GM23338 (cell line): Measurements from ENCODE around the gene NUDC. TPM values are rescaled to one million over a fixed set of nuclear protein-coding genes. Genes with fewer than 3 reads are reported as not detected.

Experiments used
- CREB1 ChIP-seq: fragments of 250-450 bp; sonication (Bioruptor Pico); IDR thresholded peaks from 2 replicates; pipeline ENCODE4 v1.5.0; 2020; ENCODE audit warnings: low read depth, mild to moderate bottlenecking, moderate library complexity
- CTCF ChIP-seq, 2 experiments: fragments of 200-600 bp in 1 of 2; sonication (generic) in 1 of 2; conservative IDR thresholded peaks; 2 replicates each; pipeline versions ENCODE4 v1.5.1 to v1.6.1; 2016 to 2017; ENCODE audit warnings: antibody characterized with exemption in 2 of 2, low read depth in 2 of 2, mild to moderate bottlenecking in 2 of 2, moderate library complexity in 1 of 2
- EZH2 ChIP-seq: fragments of 200-600 bp; sonication (generic); IDR thresholded peaks from one replicate; pipeline ENCODE4 v1.8.0; 2017; ENCODE audit warnings: antibody characterized with exemption, mild to moderate bottlenecking, low read depth; ENCODE audit not compliant: unreplicated experiment
- EZH2phosphoT487 ChIP-seq: fragments of 200-600 bp; sonication (generic); IDR thresholded peaks from one replicate; pipeline ENCODE4 v1.8.1; 2018; ENCODE audit warnings: antibody characterized with exemption; ENCODE audit not compliant: unreplicated experiment
- NANOG ChIP-seq: IDR thresholded peaks from 2 replicates; pipeline ENCODE4 v1.6.1; 2016; ENCODE audit warnings: antibody characterized with exemption, borderline replicate concordance
- POLR2AphosphoS5 ChIP-seq: IDR thresholded peaks from 2 replicates; pipeline ENCODE4 v1.6.1; 2016; ENCODE audit warnings: antibody characterized with exemption, low read depth
- REST ChIP-seq: IDR thresholded peaks from one replicate; pipeline ENCODE4 v1.6.1; 2018; ENCODE audit warnings: antibody characterized with exemption; ENCODE audit not compliant: unreplicated experiment
- STAT1 ChIP-seq: IDR thresholded peaks from one replicate; pipeline ENCODE4 v1.6.1; 2016; ENCODE audit warnings: antibody characterized with exemption; ENCODE audit not compliant: unreplicated experiment
- ZNF114 ChIP-seq: fragments of 250-450 bp; sonication (Bioruptor Pico); IDR thresholded peaks from 2 replicates; pipeline ENCODE4 v1.5.0; 2020; ENCODE audit warnings: mild to moderate bottlenecking, moderate library complexity
- ZNF462 ChIP-seq: fragments of 250-450 bp; sonication (Bioruptor Pico); IDR thresholded peaks from 2 replicates; pipeline ENCODE4 v1.5.0; 2020; ENCODE audit warnings: mild to moderate bottlenecking, moderate library complexity
- polyA plus RNA-seq: library from polyadenylated mRNA; unstranded; fragments of >200 nt; fragmentation: Nextera tagmentation; extraction: Ambion mirVana; gene quantifications from 2 replicates; pipeline ENCODE4 v1.2.1, GENCODE V29; 2016
- total RNA-seq: library from RNA; depleted of rRNA; stranded (reverse); fragments of >200 nt; shearing (Covaris generic); gene quantifications from 2 replicates; pipeline ENCODE4 v1.2.3, GENCODE V29; 2014; rRNA removed

The NUDC gene
- total and polyA plus RNA-seq, 2 experiments from 2014 or later: 96.2 to 224 TPM

GRCh38 chr1:26996024-26996423, 74.5 kb downstream of the NUDC start (continued):
- no peak for TF ChIP-seq ZNF462 (CRISPR knock-in tag)
- TF ChIP-seq EZH2phosphoT487: no peak
- no peak for TF ChIP-seq CTCF (conservative IDR thresholded peaks at IDR 0.05; ENCODE audit: low read depth in 2 of 2)
- TF ChIP-seq REST: no peak
- TF ChIP-seq EZH2: no peak
- no peak for TF ChIP-seq STAT1
- TF ChIP-seq CREB1 (CRISPR knock-in tag): no peak
- TF ChIP-seq POLR2AphosphoS5: no peak
- TF ChIP-seq NANOG: no peak
- no peak for TF ChIP-seq ZNF114 (CRISPR knock-in tag)

Other genes with a start within 250 kb of the NUDC start
- 82.1 and 104 TPM in 2 replicates for gene ARID1A, start 225.7 kb upstream of the NUDC start, total RNA-seq
- 50.0 and 62.6 TPM in 2 replicates for gene ARID1A, start 225.7 kb upstream of the NUDC start, polyA plus RNA-seq
- 11.7 and 12.6 TPM in 2 replicates for gene PIGV, start 133.8 kb upstream of the NUDC start, total RNA-seq
- gene PIGV, start 133.8 kb upstream of the NUDC start, polyA plus RNA-seq: 3.8 and 4.5 TPM in 2 replicates
- gene ZDHHC18, start 95.1 kb upstream of the NUDC start, total RNA-seq: 15.5 and 26.8 TPM in 2 replicates
- gene ZDHHC18, start 95.1 kb upstream of the NUDC start, polyA plus RNA-seq: 5.6 and 6.3 TPM in 2 replicates
- 2.6 and 4.1 TPM in 2 replicates for gene SFN, start 58.6 kb upstream of the NUDC start, total RNA-seq
- gene SFN, start 58.6 kb upstream of the NUDC start, polyA plus RNA-seq: 1.8 and 3.6 TPM in 2 replicates
- gene GPN2, start 31.5 kb upstream of the NUDC start, total RNA-seq: 10.1 and 13.8 TPM in 2 replicates
- 18.2 and 19.4 TPM in 2 replicates for gene GPN2, start 31.5 kb upstream of the NUDC start, polyA plus RNA-seq
- 10.5 and 15.6 TPM in 2 replicates for gene GPATCH3, start 21.3 kb upstream of the NUDC start, total RNA-seq
- 9.8 and 13.0 TPM in 2 replicates for gene GPATCH3, start 21.3 kb upstream of the NUDC start, polyA plus RNA-seq
- not detected in 2 replicates for gene NR0B2, start 7.8 kb upstream of the NUDC start, total RNA-seq
- 0.18 TPM in 1 of 2 replicates, not detected in the other for gene NR0B2, start 7.8 kb upstream of the NUDC start, polyA plus RNA-seq
- gene KDF1, start 38.7 kb downstream of the NUDC start, total RNA-seq: 18.0 and 21.1 TPM in 2 replicates
- gene KDF1, start 38.7 kb downstream of the NUDC start, polyA plus RNA-seq: 13.6 and 17.4 TPM in 2 replicates
- gene TRNP1, start 71.9 kb downstream of the NUDC start, total RNA-seq: 54.3 and 69.3 TPM in 2 replicates
- gene TRNP1, start 71.9 kb downstream of the NUDC start, polyA plus RNA-seq: 21.2 and 29.4 TPM in 2 replicates
- gene TENT5B, start 91.1 kb downstream of the NUDC start, total RNA-seq: 160 and 170 TPM in 2 replicates
- 69.1 and 78.0 TPM in 2 replicates for gene TENT5B, start 91.1 kb downstream of the NUDC start, polyA plus RNA-seq
- gene SLC9A1, start 233.4 kb downstream of the NUDC start, total RNA-seq: 22.3 and 23.3 TPM in 2 replicates
- gene SLC9A1, start 233.4 kb downstream of the NUDC start, polyA plus RNA-seq: 10.4 and 10.5 TPM in 2 replicates